ENCODE measurements around the gene SPTBN1.
"Not testable (repeated sequence)": the region's sequence is repeated elsewhere in the genome, so short reads cannot be mapped to it uniquely, and the experiment has no call there.

Gene SPTBN1

DNA sequence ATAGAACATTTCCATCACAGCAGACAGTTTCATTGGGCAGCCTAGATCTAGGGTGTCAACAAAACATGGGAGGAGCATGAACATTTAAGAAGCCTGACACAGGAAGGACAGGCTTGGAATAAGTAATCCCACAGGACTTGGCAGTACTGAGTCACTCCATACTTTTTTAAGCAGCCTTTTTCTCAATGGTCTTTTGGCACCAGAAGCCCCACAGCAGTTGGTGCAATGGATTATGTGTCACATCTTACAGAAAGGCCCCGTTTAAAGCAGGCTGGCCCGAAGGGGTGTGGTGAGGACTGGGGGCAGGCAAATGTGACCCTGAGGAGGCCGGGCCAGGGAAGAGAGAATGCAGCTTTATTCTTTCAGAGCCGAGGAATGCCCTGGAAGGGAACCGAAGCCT, 26.6 kb downstream of the SPTBN1 start:
- H3K36me3 ChIP-seq (ENCODE audit: control insufficient read depth, insufficient read depth, low read length): peaks cover 12% of the 10 kb centered on the region
- peaks cover 37% of the 10 kb centered on the region for H3K4me1 ChIP-seq (ENCODE audit: control insufficient read depth, insufficient read depth, low read length, poor library complexity, severe bottlenecking)
- H3K4me3 ChIP-seq (ENCODE audit: extremely low read depth, insufficient read depth, low read length, poor library complexity, severe bottlenecking): no peak overlapping the region
- peak overlapping the region; percentile 88 for H3K27ac ChIP-seq (ENCODE audit: low read depth, low read length, severe bottlenecking)
- 45% methylated on average over 5 of the region's 5 CpGs for WGBS, 2 experiments (ENCODE audit: insufficient coverage in 2 of 2)
- no peaks in the 10 kb centered on the region for H3K9me3 ChIP-seq (ENCODE audit: control insufficient read depth, low read length)

DNA sequence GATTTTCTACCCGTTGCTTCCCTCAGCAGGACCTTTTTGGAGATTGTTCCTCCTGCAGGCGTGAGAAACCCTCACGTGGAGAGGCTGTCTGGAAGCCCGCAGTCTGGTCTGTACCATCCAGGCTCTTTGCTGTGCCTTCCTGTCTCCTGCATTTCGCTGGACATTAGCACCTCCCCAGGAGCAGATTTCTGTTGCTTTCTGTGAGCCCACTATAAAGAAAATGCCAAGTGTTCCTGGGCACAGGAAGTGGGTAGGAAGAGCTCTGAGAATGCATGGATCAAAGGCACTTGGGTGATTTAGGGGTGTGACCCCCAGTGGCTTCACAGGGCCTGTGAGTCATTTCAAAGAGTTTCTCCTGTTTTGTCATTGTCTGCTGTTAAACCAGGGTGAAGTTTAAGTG, 27.3 kb downstream of the SPTBN1 start:
- Histone ChIP-seq H3K27ac (ENCODE audit: low read depth, low read length, severe bottlenecking) (peak overlapping the region; percentile 88), H3K4me3 (ENCODE audit: extremely low read depth, insufficient read depth, low read length, poor library complexity, severe bottlenecking) (no peak overlapping the region), H3K4me1 (ENCODE audit: control insufficient read depth, insufficient read depth, low read length, poor library complexity, severe bottlenecking) (peaks cover 37% of the 10 kb centered on the region), H3K9me3 (ENCODE audit: control insufficient read depth, low read length) (no peaks in the 10 kb centered on the region), H3K36me3 (ENCODE audit: control insufficient read depth, insufficient read depth, low read length) (peaks cover 12% of the 10 kb centered on the region)
- 21 to 37% methylated on average over 5 of the region's 5 CpGs for WGBS, 2 experiments (ENCODE audit: insufficient coverage in 2 of 2)

DNA sequence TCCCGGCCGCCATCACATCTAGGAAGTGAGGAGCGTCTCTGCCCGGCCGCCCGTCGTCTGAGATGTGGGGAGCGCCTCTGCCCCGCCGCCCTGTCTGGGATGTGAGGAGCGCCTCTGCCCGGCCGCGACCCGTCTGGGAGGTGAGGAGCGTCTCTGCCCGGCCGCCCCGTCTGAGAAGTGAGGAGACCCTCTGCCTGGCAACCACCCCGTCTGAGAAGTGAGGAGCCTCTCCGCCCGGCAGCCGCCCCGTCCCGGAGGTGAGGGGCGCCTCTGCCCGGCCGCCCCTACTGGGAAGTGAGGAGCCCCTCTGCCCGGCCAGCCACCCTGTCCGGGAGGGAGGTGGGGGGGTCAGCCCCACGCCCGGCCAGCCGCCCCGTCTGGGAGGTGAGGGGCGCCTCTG, 29.6 kb downstream of the SPTBN1 start:
- not testable (repeated sequence) for H3K27ac ChIP-seq (ENCODE audit: low read depth, low read length, severe bottlenecking); H3K4me3 ChIP-seq (ENCODE audit: extremely low read depth, insufficient read depth, low read length, poor library complexity, severe bottlenecking); H3K9me3 ChIP-seq (ENCODE audit: control insufficient read depth, low read length)
- peaks cover 26% of the 10 kb centered on the region for H3K4me1 ChIP-seq (ENCODE audit: control insufficient read depth, insufficient read depth, low read length, poor library complexity, severe bottlenecking)
- 100% methylated on average over 7 to 9 of the region's 35 CpGs for WGBS, 2 experiments (ENCODE audit: insufficient coverage in 2 of 2)
- H3K36me3 ChIP-seq (ENCODE audit: control insufficient read depth, insufficient read depth, low read length): peaks cover 12% of the 10 kb centered on the region

DNA sequence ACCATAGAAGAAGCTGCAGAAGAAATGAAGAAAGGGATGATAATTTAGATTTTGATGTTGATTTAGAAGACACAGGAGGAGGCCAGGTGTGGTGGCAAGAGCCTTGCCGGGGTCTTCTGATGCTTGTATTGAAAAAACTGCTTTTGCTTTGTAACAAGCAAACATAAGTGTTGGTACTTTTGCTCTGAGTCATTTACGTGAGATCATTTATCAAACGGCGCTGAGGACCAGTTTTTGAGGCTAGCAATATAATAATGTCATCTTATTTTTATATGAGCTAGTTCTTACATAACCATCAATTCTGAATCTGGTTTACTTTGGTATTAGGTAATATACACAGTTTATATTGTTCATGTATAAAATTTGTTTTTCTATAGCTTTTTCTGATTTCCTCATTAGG, 30.6 kb downstream of the SPTBN1 start:
- Histone ChIP-seq H3K9me3 (ENCODE audit: control insufficient read depth, low read length) (no peaks in the 10 kb centered on the region), H3K27ac (ENCODE audit: low read depth, low read length, severe bottlenecking) (no peak overlapping the region), H3K4me3 (ENCODE audit: extremely low read depth, insufficient read depth, low read length, poor library complexity, severe bottlenecking) (no peak overlapping the region), H3K4me1 (ENCODE audit: control insufficient read depth, insufficient read depth, low read length, poor library complexity, severe bottlenecking) (peaks cover 24% of the 10 kb centered on the region), H3K36me3 (ENCODE audit: control insufficient read depth, insufficient read depth, low read length) (peaks cover 12% of the 10 kb centered on the region)
- 80% methylated on average over 1 of the region's 4 CpGs; no CpG with 5 or more reads in 1 of the 2 experiments for WGBS, 2 experiments (ENCODE audit: insufficient coverage in 2 of 2)

DNA sequence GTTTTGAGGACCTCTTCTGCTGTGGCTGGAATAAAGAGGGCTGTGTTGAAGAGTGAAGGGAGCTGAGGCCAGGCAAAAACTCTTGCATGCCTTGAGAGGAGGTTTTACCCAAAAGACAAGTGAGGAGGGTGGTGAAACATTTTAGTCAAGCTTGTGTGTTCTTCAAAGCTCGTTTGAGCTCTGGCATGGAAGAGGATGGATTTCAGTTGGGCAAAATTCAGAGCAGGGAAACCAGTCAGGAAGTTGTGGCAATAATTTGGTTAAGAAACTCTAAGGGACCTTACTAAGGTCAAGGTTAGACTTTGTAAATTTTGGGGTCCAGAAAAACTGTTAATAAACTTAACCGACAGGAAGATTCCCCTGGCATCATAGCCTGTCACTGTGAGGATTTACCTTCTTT, 34.7 kb downstream of the SPTBN1 start:
- H3K36me3 ChIP-seq (ENCODE audit: control insufficient read depth, insufficient read depth, low read length): peaks cover 10% of the 10 kb centered on the region
- 70 to 72% methylated on average over 1 to 2 of the region's 2 CpGs for WGBS, 2 experiments (ENCODE audit: insufficient coverage in 2 of 2)
- no peak overlapping the region for H3K4me3 ChIP-seq (ENCODE audit: extremely low read depth, insufficient read depth, low read length, poor library complexity, severe bottlenecking)
- H3K27ac ChIP-seq (ENCODE audit: low read depth, low read length, severe bottlenecking): no peak overlapping the region
- H3K4me1 ChIP-seq (ENCODE audit: control insufficient read depth, insufficient read depth, low read length, poor library complexity, severe bottlenecking): peaks cover 2% of the 10 kb centered on the region
- H3K9me3 ChIP-seq (ENCODE audit: control insufficient read depth, low read length): no peaks in the 10 kb centered on the region

DNA sequence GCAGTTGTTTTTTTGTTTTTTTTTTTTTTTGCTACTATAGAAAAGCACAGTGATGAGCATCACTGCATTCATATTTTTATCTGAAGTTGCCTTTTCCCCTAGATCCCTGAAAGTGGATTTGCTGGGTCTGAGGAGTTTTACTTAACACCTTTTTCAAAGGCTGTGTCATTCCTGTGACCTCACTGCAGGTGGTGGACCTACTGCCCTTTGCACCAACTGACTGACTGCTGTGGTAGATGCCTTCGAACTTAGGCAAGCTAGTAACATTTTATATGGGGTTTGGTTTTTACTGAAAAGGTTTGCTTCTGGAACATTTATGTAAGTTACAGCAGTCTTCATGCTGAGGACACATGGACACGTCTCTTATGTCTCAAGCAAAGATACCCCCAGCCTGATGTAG, 36.2 kb downstream of the SPTBN1 start:
- H3K36me3 ChIP-seq (ENCODE audit: control insufficient read depth, insufficient read depth, low read length): peaks cover 10% of the 10 kb centered on the region
- no peaks in the 10 kb centered on the region for H3K9me3 ChIP-seq (ENCODE audit: control insufficient read depth, low read length)
- H3K4me1 ChIP-seq (ENCODE audit: control insufficient read depth, insufficient read depth, low read length, poor library complexity, severe bottlenecking): peaks cover 2% of the 10 kb centered on the region
- H3K27ac ChIP-seq (ENCODE audit: low read depth, low read length, severe bottlenecking): no peak overlapping the region
- WGBS, 2 experiments (ENCODE audit: insufficient coverage in 2 of 2): 65% methylated on average over 2 of the region's 2 CpGs; no CpG with 5 or more reads in 1 of the 2 experiments
- H3K4me3 ChIP-seq (ENCODE audit: extremely low read depth, insufficient read depth, low read length, poor library complexity, severe bottlenecking): no peak overlapping the region

DNA sequence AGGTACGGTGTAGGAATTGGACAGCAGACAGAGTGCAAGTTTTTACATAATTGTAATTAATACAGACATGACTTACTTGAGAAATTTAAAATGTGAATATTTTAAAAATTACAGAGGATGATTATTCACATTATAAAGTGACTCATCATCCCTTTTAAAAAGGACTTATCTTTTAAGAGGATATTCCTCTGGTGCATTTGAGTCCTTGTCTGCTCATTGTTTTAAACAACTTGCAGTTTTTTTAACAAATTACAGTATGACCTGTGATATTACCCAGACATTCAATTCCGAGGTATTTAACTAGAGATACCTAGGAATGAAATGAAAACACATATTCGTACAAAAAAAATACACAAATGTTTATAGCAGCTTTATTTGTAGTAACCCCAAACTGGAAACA, 38.0 kb downstream of the SPTBN1 start:
- peaks cover 2% of the 10 kb centered on the region for H3K4me1 ChIP-seq (ENCODE audit: control insufficient read depth, insufficient read depth, low read length, poor library complexity, severe bottlenecking)
- H3K9me3 ChIP-seq (ENCODE audit: control insufficient read depth, low read length): no peaks in the 10 kb centered on the region
- H3K27ac ChIP-seq (ENCODE audit: low read depth, low read length, severe bottlenecking): no peak overlapping the region
- WGBS, 2 experiments (ENCODE audit: insufficient coverage in 2 of 2): no CpG with 5 or more reads among the region's 3 CpGs
- peaks cover 10% of the 10 kb centered on the region for H3K36me3 ChIP-seq (ENCODE audit: control insufficient read depth, insufficient read depth, low read length)
- no peak overlapping the region for H3K4me3 ChIP-seq (ENCODE audit: extremely low read depth, insufficient read depth, low read length, poor library complexity, severe bottlenecking)

DNA sequence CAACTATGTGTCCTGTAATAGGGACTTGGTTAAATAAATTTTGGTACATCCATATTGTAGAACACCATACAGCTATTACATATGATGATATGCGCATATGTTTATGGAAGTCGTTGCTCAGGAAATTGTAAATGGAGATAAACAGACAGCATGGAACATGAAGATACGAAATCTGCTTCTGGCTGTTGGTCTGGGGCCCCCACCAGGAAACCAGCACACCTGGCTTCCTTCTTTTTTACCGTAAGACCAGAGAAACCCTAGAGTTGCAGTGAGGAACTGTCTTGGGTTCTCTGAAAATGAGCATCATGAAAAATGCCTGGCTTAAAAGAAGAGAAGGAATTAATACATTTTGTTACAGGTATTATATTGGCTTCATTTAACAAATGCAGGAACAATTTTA, 40.8 kb downstream of the SPTBN1 start:
- Histone ChIP-seq H3K4me1 (ENCODE audit: control insufficient read depth, insufficient read depth, low read length, poor library complexity, severe bottlenecking) (no peaks in the 10 kb centered on the region), H3K9me3 (ENCODE audit: control insufficient read depth, low read length) (no peaks in the 10 kb centered on the region), H3K36me3 (ENCODE audit: control insufficient read depth, insufficient read depth, low read length) (peaks cover 10% of the 10 kb centered on the region), H3K4me3 (ENCODE audit: extremely low read depth, insufficient read depth, low read length, poor library complexity, severe bottlenecking) (no peak overlapping the region), H3K27ac (ENCODE audit: low read depth, low read length, severe bottlenecking) (no peak overlapping the region)
- 90 to 95% methylated on average over 2 to 3 of the region's 4 CpGs for WGBS, 2 experiments (ENCODE audit: insufficient coverage in 2 of 2)

DNA sequence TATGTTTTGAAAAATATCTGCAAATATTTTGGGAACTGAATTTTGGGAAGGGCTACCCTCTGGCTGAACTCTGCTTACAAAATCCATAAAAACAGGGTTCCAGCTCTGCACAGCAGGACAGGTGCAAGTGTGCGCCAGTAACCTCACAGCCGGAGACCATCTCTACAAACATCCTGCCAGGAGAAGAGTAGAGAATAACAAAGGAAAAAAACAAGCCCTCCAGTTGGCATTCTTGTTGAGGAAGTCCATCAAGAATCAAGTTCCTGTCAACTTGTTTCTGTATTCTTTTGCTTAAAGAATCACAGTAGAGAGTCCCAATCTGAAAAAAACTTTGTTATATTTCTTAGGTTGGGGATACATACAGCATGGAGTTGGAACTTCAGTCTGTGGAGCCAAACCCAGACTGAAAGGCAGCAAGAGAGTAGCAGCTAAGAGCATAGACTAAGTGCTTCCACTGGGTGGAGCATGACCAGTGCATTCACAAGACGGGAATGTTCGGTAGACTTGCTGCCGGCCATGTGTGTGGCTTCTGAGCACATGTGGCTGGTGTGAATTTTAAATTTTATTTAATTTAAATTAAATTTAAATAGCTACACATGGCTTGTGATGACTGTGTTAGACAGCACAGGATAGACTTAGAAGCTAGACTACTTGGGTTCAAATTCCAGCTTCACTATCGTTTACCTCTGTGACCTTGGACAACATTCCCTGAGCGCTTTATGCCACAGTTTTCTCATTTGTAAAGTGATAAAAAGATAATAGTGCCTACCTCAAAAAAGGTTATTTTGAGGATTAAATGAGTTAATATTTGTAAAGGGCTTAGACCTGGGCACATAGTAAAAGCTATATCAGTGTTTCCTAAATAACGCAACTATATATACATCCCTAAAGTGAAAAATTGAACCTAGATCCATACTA, 41.9 kb downstream of the SPTBN1 start:
- no peak overlapping the region for H3K27ac ChIP-seq (ENCODE audit: low read depth, low read length, severe bottlenecking)
- no peak overlapping the region for H3K4me3 ChIP-seq (ENCODE audit: extremely low read depth, insufficient read depth, low read length, poor library complexity, severe bottlenecking)
- no peaks in the 10 kb centered on the region for H3K4me1 ChIP-seq (ENCODE audit: control insufficient read depth, insufficient read depth, low read length, poor library complexity, severe bottlenecking)
- peaks cover 10% of the 10 kb centered on the region for H3K36me3 ChIP-seq (ENCODE audit: control insufficient read depth, insufficient read depth, low read length)
- WGBS, 2 experiments (ENCODE audit: insufficient coverage in 2 of 2): 72 to 100% methylated on average over 1 to 3 of the region's 8 CpGs
- no peaks in the 10 kb centered on the region for H3K9me3 ChIP-seq (ENCODE audit: control insufficient read depth, low read length)

DNA sequence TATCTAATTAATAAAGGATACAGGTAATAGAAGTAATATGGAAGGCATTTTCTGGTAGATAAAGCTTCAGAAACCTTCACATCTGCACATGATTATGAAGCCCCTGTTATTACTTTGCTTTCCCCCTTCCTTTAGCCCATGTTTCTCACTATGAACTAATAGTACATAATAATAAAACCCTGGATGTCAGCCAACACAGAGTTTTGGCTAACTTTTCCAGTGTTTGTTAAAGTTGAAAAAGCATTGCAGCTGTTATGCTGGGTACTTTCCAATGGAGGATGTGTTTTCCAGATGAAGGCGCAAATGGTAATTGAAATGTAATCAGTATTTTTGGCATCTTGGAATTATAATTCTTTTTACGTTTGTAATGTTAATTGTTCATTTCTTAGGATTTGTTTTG, 43.5 kb downstream of the SPTBN1 start:
- Histone ChIP-seq H3K36me3 (ENCODE audit: control insufficient read depth, insufficient read depth, low read length) (peaks cover 4% of the 10 kb centered on the region), H3K9me3 (ENCODE audit: control insufficient read depth, low read length) (no peaks in the 10 kb centered on the region), H3K4me1 (ENCODE audit: control insufficient read depth, insufficient read depth, low read length, poor library complexity, severe bottlenecking) (no peaks in the 10 kb centered on the region), H3K4me3 (ENCODE audit: extremely low read depth, insufficient read depth, low read length, poor library complexity, severe bottlenecking) (no peak overlapping the region), H3K27ac (ENCODE audit: low read depth, low read length, severe bottlenecking) (no peak overlapping the region)
- WGBS, 2 experiments (ENCODE audit: insufficient coverage in 2 of 2): 93 to 94% methylated on average over 2 of the region's 2 CpGs
